SK-N-DZ (cell line): Measurements from ENCODE around the gene EFHD2.
A peak's percentile ranks its signal among the peaks of the same experiment; 100 is the strongest.
"Not testable (repeated sequence)": the region's sequence is repeated elsewhere in the genome, so short reads cannot be mapped to it uniquely, and the experiment has no call there.

Experiments used
- DNase-seq: peaks from one replicate; pipeline ENCODE4 v3.0.0-alpha.2; 2015; ENCODE audit warnings: low spot score

The EFHD2 gene

GRCh38 chr1:15388201-15388880 is 21.3 kb upstream of the EFHD2 start:
- DNase-seq, result no peak

DNA sequence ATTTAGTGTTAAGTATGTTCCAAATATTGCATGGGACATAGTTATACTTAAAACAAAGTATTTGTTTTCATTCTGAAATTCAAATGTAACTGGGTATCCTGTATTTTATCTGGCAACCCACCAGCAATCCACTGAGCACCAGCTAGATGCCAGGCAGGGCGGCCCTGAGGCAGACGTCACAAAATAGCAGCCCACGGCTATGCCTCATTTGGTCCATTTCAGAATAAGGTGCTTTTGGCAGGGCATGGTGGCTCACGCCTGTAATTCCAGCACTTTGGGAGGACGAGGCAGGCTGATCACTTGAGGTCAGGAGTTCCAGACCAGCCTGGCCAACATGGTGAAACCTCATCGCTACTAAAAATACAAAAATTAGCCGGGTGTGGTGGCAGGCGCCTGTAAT is 19.9 kb upstream of the EFHD2 start:
- not testable (repeated sequence) for DNase-seq

DNA sequence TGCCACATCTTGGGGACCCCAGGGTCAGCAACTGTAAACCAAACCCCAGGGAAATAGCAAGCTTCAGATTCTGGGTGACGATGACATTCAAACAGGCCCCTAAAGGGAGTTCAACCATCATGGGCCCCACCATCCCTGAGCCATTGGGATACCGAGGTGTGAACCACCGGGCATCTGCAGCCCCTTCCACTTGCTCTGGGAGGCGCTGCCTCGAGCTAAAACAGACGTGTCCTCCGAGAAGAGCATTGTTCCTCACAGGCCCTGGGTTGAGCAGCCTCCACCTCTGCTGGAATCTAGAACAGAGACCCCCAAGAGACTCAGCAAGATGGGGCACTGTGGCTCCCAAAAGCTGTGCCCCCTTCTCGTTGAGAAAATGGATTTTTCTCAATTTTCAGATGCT is 19.0 kb upstream of the EFHD2 start:
- DNase-seq, result no peak

GRCh38 chr1:15391366-15391765 is 18.3 kb upstream of the EFHD2 start:
- no peak for DNase-seq

- no peak for DNase-seq
These were observed 16.0 kb upstream of the EFHD2 start for GRCh38 chr1:15393475-15394257.

- DNase-seq, result no peak
These were observed 15.4 kb upstream of the EFHD2 start for GRCh38 chr1:15394258-15394690.

DNA sequence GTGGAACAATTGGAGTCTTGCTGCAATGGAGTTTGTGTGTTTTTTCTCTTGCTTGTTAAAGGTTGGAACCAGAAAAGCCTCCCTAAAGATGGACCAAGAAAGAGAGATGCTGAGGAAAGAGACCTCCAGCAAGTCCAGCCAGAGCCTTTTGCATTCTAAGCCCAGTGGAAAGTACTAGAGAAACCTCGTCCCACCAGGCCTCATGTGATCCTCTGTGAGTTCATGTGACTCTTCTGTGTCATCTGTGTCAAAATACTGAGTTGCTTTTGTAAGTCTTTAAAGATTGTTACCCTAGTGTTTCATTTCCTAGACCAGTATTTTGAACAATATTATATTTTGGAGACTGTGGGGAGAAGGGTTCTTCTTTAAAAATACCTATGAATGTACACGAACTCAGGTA is 12.5 kb upstream of the EFHD2 start:
- no peak for DNase-seq

GRCh38 chr1:15399710-15400109 is 10.0 kb upstream of the EFHD2 start:
- DNase-seq, result no peak

- no peak for DNase-seq
These were observed 9.1 kb upstream of the EFHD2 start for GRCh38 chr1:15400627-15401026.

- no peak for DNase-seq
These were observed 8.2 kb upstream of the EFHD2 start for GRCh38 chr1:15401391-15402055.

DNA sequence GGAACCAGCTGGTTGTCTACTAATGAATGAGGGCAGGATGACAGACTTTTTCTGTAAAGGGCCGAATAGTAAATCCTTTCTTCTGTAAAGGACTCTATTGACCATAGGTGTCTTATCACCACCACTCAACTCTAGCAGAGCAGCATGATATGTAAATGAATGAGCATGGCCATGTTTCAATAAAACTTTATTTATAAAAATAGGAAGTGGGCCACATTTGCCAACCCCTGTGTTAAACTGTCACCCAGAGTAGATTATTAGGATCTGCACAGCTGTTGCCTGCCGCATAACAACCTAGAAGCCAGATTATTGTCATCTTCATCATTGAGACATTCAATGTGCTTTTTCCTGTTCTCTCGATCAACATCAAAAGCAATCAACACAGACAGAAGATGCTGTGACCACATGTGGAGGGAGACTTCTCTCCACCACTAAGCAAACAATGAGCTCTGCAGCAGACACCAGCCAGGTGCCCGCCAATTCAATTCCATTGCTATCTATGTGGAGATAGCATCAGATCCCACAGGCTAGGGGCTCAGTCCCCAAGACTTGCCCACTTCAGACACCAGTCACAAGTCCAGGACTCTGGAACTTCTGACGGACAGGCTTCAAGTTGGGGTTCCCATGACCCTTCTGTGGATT is 6.8 kb upstream of the EFHD2 start:
- DNase-seq, result peak; percentile 56

- no peak for DNase-seq
These were observed 5.6 kb upstream of the EFHD2 start for GRCh38 chr1:15403962-15404580.

- no peak for DNase-seq
These were observed 4.4 kb upstream of the EFHD2 start for GRCh38 chr1:15405106-15405850.

DNA sequence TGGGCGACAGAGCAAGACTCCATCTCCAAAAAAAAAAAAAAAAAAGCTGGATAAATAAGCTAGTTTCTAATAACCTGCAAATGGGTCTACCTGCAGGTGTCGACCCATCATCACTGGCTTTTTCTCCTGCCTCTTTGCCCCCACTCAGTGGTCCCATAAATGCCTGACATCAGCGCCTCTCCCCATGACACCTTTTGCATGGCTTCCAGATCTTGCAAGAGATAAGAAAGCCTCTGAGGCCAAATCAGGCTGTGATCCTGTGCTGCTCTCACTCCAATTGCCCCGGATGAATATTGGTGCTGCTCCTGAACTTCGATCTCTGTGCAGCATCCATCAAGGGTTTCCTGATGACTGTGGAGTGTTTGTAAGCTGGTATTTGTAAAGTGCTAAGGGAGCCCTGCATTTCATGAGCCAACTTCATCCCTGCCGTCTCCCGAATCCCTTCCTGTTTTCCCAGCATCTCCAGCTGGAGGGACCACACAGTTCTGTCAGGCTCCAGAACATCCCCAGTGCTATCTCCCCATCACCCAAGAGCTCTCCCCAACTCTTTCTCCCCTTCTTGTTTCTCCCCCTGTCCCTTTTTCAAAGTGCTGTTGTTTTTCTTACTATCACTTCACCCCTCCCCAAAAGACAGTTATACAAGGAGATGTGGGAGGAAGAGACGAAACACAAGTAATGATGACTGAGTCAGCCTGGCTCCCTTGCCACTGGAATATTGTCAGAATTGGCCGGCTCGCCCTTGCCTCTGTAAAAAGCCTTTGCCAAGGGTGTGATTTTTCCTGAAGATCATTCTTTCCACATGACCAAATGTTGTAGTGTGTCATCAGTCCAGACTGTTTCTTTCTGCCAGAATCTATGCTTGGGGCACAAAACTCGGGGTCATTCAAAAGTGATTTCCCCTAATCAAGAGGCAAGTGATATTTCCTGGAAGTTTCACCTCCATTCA is 2.8 kb upstream of the EFHD2 start:
- DNase-seq, result no peak

GRCh38 chr1:15407580-15407979 is 2.1 kb upstream of the EFHD2 start:
- no peak for DNase-seq

GRCh38 chr1:15408890-15409387 is 749 bp upstream of the EFHD2 start:
- no peak for DNase-seq

GRCh38 chr1:15410223-15410883 is 665 bp downstream of the EFHD2 start:
- DNase-seq, result no peak

- no peak for DNase-seq
These were observed 1.2 kb downstream of the EFHD2 start for GRCh38 chr1:15410884-15411245.

DNA sequence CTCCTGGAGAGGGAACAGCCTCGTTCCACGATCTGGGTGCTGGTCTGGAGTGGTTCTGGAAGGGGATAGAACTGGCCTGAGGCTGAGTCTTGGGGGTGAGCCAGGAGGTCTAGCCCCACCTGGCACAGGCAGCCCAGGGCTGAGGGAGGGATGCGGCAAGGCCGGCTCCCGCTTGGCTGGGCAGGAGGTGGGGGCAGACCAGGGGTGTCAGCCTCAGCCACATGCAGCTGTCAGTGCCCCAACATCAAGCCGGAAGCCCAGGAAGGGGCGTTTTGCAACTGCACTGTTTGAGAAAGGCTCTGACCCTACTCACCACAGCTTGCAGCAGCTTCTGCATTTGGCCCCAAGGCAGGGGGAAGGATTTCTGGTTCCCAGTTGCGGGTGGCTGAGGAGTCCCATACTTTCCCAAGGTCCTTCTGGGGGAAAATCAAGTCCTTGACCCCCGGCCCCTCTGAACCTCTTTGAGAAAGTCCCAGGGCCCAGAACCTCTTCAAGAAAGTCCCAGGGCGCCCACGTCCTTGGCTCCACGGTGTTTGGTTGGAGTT is 2.0 kb downstream of the EFHD2 start:
- DNase-seq, result no peak
